Measurements from ENCODE around the gene PLD5.
"Not testable (repeated sequence)": the region's sequence is repeated elsewhere in the genome, so short reads cannot be mapped to it uniquely, and the experiment has no call there.

The PLD5 gene

GRCh38 chr1:242314085-242314649, 210.3 kb downstream of the PLD5 start:
- not testable (repeated sequence) for H3K4me3 Mint-ChIP-seq; H3K9me3 Mint-ChIP-seq; H3K4me1 Mint-ChIP-seq (ENCODE audit: low read depth); H3K27ac Mint-ChIP-seq; H3K36me3 Mint-ChIP-seq (ENCODE audit: low read depth); H3K27me3 Mint-ChIP-seq

DNA sequence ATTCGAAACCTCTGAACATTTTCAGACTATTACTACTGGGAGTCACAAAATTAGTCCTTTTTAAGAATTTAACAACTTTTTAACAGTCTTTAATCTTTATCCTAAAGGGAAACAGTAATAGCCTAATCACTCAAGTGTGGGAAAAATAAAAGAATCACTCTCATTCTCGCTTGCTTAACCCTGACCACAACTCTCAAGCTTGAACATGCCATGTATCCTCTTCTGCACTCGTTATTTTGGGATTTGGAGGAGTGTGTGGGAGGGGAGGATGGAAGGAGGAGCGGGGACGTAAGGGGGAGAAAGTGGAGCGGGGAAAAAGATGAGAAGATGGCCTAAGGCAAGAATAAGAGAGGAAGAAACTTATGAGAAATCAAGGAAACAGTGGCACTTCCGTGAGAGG, 215.8 kb downstream of the PLD5 start:
- not testable (repeated sequence) for H3K36me3 Mint-ChIP-seq (ENCODE audit: low read depth); H3K9me3 Mint-ChIP-seq; H3K4me3 Mint-ChIP-seq; H3K4me1 Mint-ChIP-seq (ENCODE audit: low read depth); H3K27ac Mint-ChIP-seq; H3K27me3 Mint-ChIP-seq

- not testable (repeated sequence) for H3K9me3 Mint-ChIP-seq; H3K4me1 Mint-ChIP-seq (ENCODE audit: low read depth); H3K27me3 Mint-ChIP-seq; H3K27ac Mint-ChIP-seq; H3K36me3 Mint-ChIP-seq (ENCODE audit: low read depth); H3K4me3 Mint-ChIP-seq
These were observed 230.7 kb downstream of the PLD5 start for GRCh38 chr1:242293781-242294180.

DNA sequence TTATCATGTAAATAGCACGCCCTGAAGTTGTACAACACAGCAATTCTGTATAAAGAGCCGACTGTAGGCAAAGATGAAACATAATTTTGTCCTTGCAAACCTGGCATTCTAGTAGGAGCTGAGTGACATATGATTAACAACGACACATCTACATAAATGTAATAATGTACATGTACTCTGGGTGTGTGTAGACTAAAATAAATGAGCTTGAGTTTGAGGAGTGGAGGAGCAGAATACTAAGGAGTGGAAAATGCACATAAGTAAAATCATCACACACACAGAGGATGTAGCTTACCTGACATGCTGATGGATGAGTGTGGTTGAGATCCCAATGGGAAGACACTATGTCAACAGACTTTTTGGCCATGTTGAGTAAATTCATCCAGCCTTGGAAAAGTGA, 236.4 kb downstream of the PLD5 start:
- not testable (repeated sequence) for H3K27me3 Mint-ChIP-seq; H3K36me3 Mint-ChIP-seq (ENCODE audit: low read depth); H3K9me3 Mint-ChIP-seq; H3K4me1 Mint-ChIP-seq (ENCODE audit: low read depth); H3K4me3 Mint-ChIP-seq; H3K27ac Mint-ChIP-seq

DNA sequence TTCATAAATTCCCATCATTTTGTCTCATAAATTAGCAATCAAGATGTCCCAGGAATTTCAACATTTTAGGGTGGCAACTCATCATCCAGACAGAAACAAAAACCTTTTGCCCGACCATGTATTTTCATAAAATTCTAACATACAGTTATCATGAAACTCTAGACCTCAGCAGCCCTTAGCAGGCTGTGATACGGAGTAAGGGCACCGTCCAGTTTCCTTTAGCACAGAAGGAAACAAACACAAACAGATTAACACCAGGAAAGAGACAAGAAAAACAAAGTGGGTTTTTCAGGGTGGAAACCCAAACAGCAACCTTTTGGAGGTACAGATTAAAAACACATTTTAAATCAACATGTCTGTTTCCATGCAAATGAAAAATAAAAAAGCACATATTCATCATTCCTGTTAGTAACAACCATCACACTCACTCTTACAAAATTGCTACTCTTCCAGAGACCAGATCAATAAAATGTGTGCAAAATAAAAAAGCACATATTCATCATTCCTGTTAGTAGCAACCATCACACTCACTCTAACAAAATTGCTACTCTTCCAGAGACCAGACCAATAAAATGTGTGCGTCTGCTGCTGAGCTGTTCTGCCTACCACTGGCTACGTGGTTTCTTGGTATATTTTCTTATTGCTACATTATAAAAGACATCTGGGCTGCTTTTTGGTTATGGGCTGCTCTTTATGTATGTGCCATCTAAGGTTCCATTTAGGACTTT, 241.6 kb downstream of the PLD5 start:
- H3K27ac Mint-ChIP-seq; H3K27me3 Mint-ChIP-seq; H3K4me1 Mint-ChIP-seq (ENCODE audit: low read depth); H3K4me3 Mint-ChIP-seq; H3K36me3 Mint-ChIP-seq (ENCODE audit: low read depth); H3K9me3 Mint-ChIP-seq: not testable (repeated sequence)

DNA sequence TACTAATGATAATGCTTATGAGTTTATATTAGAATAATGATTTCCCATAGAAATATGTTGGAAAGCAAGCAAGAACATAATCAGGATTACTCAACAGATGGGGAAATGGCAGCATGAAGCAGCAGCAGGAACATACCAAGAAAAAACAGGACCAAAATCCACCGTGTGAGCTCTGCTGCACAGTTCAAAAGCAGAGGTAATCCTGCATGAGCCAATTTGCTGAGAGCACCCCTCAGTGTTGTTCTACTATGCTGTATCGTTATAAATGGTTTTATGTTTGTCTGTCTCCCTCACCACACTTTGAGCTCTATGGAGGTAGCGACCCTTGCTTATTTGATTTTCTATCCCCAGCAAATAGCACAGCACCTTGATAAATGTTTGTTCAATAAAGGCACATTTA, 246.1 kb downstream of the PLD5 start:
- not testable (repeated sequence) for H3K27ac Mint-ChIP-seq; H3K36me3 Mint-ChIP-seq (ENCODE audit: low read depth); H3K9me3 Mint-ChIP-seq; H3K27me3 Mint-ChIP-seq; H3K4me1 Mint-ChIP-seq (ENCODE audit: low read depth); H3K4me3 Mint-ChIP-seq

GRCh38 chr1:242276769-242277168, 247.7 kb downstream of the PLD5 start:
- not testable (repeated sequence) for H3K27me3 Mint-ChIP-seq; H3K36me3 Mint-ChIP-seq (ENCODE audit: low read depth); H3K4me3 Mint-ChIP-seq; H3K9me3 Mint-ChIP-seq; H3K27ac Mint-ChIP-seq; H3K4me1 Mint-ChIP-seq (ENCODE audit: low read depth)

DNA sequence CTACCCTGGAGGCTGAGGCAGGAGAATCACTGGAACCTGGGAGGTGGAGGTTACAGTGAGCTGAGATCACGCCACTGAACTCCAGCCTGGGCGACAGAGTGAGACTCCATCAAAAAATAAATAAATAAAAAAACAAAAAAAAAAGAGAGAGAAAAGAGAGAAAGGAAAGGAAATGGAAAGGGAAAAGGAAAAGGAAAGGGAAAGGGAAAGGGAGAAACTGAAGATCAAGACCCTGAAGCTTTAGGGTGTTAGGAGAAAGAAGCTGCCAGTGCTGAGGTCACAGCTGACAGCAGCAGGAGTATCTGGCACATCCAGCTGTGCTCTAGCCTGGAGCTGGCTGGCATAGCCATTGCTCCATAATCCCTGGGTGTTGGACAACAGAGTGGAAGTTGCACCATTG, 257.5 kb downstream of the PLD5 start:
- H3K4me3 Mint-ChIP-seq; H3K27ac Mint-ChIP-seq; H3K9me3 Mint-ChIP-seq; H3K4me1 Mint-ChIP-seq (ENCODE audit: low read depth); H3K36me3 Mint-ChIP-seq (ENCODE audit: low read depth); H3K27me3 Mint-ChIP-seq: not testable (repeated sequence)

DNA sequence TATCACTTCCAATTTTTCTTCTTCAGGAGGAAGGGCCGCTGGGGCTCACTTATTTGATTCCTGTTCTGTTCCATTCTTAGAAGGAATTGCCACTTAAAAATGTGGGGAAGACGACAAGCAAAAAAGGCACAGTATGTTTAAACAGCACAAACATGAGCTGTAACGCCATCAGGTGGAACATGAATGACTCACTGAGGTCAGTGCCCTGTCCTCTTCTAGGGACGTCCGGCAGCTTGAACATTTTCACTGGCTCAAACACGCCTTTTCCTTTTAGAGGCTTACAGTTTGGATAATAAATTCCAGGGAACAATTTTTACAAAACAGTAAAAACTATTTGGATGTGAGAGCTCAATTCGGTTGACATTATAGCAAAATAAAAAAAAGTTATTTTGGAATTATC, 260.1 kb downstream of the PLD5 start:
- not testable (repeated sequence) for H3K27me3 Mint-ChIP-seq; H3K4me3 Mint-ChIP-seq; H3K4me1 Mint-ChIP-seq (ENCODE audit: low read depth); H3K27ac Mint-ChIP-seq; H3K36me3 Mint-ChIP-seq (ENCODE audit: low read depth)
- H3K9me3 Mint-ChIP-seq = peaks cover 11% of the 10 kb centered on the region

DNA sequence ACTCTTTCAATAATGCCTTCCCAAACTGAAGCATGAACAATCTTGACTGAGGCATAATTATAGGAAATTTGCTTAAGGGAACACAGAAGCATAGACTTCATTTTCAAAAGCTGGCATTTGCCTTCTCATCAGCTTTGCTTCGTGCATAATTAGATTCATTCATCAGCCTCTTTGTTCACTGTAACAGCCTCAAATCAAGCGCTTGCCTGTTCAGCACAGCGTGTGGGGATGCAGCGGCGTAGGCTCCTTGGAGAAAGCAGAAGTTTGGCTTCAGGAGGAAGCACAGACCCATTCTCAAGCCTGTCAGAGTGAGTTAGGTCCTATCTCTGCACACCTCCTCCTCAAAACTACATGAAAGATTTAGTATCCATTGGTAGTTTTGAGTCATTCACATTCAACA, 279.2 kb downstream of the PLD5 start:
- Mint-ChIP-seq H3K4me3 (no peak overlapping the region), H3K36me3 (ENCODE audit: low read depth) (no peaks in the 10 kb centered on the region), H3K9me3 (no peaks in the 10 kb centered on the region), H3K27ac (no peak overlapping the region), H3K4me1 (ENCODE audit: low read depth) (no peaks in the 10 kb centered on the region), H3K27me3 (no peaks in the 10 kb centered on the region)

- no peaks in the 10 kb centered on the region for H3K36me3 Mint-ChIP-seq (ENCODE audit: low read depth)
- H3K4me1 Mint-ChIP-seq (ENCODE audit: low read depth) = no peaks in the 10 kb centered on the region
- H3K4me3 Mint-ChIP-seq = no peak overlapping the region
- H3K27ac Mint-ChIP-seq = no peak overlapping the region
- no peaks in the 10 kb centered on the region for H3K27me3 Mint-ChIP-seq
- H3K9me3 Mint-ChIP-seq = no peaks in the 10 kb centered on the region
These were observed 281.0 kb downstream of the PLD5 start for GRCh38 chr1:242243472-242243871.

GRCh38 chr1:242242983-242243382, 281.5 kb downstream of the PLD5 start:
- Mint-ChIP-seq H3K27ac (no peak overlapping the region), H3K4me3 (no peak overlapping the region), H3K9me3 (no peaks in the 10 kb centered on the region), H3K4me1 (ENCODE audit: low read depth) (no peaks in the 10 kb centered on the region), H3K36me3 (ENCODE audit: low read depth) (no peaks in the 10 kb centered on the region), H3K27me3 (no peaks in the 10 kb centered on the region)

DNA sequence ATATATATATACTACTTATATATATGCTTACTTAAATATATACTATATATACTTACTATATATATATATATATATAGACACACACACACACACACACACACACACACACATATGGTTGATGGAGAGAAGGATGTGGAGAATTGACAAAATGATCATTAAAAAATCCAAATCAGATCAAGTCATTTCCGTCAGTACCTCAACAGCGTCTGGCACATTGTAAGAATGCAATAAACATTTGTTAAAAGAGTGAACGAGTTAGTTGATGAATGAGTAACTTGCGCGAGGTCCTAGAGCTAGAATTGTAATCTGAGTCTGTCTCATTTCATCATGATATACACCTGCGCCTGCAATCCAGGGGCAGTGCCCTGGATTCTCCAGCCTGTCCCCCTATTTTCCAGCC, 282.6 kb downstream of the PLD5 start:
- H3K9me3 Mint-ChIP-seq = no peaks in the 10 kb centered on the region

DNA sequence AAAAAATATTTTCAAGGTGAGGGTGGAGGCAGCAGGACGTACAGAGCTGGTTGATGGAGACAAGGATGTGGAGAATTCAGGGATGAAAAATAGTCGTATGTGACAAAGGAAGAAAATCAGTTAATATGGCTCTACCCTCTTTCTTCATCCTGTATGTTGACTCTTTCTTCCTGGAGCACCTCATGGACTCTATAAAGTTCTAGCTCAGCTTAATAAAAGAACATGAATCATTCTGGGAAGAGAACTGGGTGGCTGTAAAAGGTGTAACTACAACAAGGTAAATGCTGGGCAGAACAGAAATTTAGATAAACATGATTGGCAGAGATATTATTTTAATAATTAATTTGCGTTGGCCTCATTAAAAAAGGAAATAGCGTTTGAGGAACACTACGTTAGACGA, 283.8 kb downstream of the PLD5 start:
- no peaks in the 10 kb centered on the region for H3K4me1 Mint-ChIP-seq (ENCODE audit: low read depth)

More for the DNA sequence above, 282.6 kb downstream of the PLD5 start:
- no peaks in the 10 kb centered on the region for H3K27me3 Mint-ChIP-seq
- H3K4me3 Mint-ChIP-seq = no peak overlapping the region
- H3K4me1 Mint-ChIP-seq (ENCODE audit: low read depth) = no peaks in the 10 kb centered on the region
- H3K36me3 Mint-ChIP-seq (ENCODE audit: low read depth) = no peaks in the 10 kb centered on the region
- H3K27ac Mint-ChIP-seq = no peak overlapping the region

GRCh38 chr1:242240077-242240476, 284.4 kb downstream of the PLD5 start:
- Mint-ChIP-seq H3K27me3 (no peaks in the 10 kb centered on the region), H3K9me3 (no peaks in the 10 kb centered on the region), H3K4me3 (no peak overlapping the region), H3K27ac (no peak overlapping the region), H3K36me3 (ENCODE audit: low read depth) (no peaks in the 10 kb centered on the region), H3K4me1 (ENCODE audit: low read depth) (no peaks in the 10 kb centered on the region)

More for the DNA sequence above, 283.8 kb downstream of the PLD5 start:
- H3K4me3 Mint-ChIP-seq = no peak overlapping the region
- no peaks in the 10 kb centered on the region for H3K9me3 Mint-ChIP-seq
- H3K36me3 Mint-ChIP-seq (ENCODE audit: low read depth) = no peaks in the 10 kb centered on the region
- H3K27ac Mint-ChIP-seq = no peak overlapping the region
- H3K27me3 Mint-ChIP-seq = no peaks in the 10 kb centered on the region

DNA sequence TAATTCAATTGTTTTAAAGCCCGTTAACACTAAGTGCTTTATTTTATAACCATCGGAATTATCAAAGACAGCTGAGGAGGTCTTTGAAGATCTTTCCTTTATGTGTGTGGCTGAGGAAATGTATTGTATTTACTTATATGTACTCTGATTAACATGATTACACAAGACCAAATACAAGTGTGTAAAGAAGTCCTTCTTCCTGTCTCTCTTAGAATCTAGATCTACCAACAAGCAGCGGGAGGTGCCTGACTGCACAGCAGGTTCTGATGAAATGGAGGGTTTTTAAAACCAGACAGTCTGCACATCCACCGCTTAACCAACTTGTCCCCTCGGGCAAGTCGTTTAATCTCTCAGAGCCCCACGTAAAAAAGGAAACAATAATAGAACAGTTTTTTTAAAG, 285.1 kb downstream of the PLD5 start:
- Mint-ChIP-seq H3K27ac (no peak overlapping the region), H3K4me1 (ENCODE audit: low read depth) (no peaks in the 10 kb centered on the region), H3K27me3 (no peaks in the 10 kb centered on the region), H3K4me3 (no peak overlapping the region), H3K9me3 (no peaks in the 10 kb centered on the region), H3K36me3 (ENCODE audit: low read depth) (no peaks in the 10 kb centered on the region)
